ENCODE measurements around the gene GPRASP2.
"Not testable (repeated sequence)": the region's sequence is repeated elsewhere in the genome, so short reads cannot be mapped to it uniquely, and the experiment has no call there.

GPRASP2 gene

GRCh38 chrX:102712216-102712966 lies at the start of gene GPRASP2:
Gene GPRASP2 (plus strand): TSS chrX:102712448. CDS start chrX:102714870, 2,422 bp downstream.
- no peak for DNase-seq (ENCODE audit: low read depth)
- H3K4me3 ChIP-seq (ENCODE audit: low read depth, low read length): peak within 1 kb of the TSS; percentile 63
- TF ChIP-seq, protein P1, sequence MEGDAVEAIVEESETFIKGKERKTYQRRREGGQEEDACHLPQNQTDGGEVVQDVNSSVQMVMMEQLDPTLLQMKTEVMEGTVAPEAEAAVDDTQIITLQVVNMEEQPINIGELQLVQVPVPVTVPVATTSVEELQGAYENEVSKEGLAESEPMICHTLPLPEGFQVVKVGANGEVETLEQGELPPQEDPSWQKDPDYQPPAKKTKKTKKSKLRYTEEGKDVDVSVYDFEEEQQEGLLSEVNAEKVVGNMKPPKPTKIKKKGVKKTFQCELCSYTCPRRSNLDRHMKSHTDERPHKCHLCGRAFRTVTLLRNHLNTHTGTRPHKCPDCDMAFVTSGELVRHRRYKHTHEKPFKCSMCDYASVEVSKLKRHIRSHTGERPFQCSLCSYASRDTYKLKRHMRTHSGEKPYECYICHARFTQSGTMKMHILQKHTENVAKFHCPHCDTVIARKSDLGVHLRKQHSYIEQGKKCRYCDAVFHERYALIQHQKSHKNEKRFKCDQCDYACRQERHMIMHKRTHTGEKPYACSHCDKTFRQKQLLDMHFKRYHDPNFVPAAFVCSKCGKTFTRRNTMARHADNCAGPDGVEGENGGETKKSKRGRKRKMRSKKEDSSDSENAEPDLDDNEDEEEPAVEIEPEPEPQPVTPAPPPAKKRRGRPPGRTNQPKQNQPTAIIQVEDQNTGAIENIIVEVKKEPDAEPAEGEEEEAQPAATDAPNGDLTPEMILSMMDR (IDR thresholded peaks at IDR 0.05; ENCODE audit: low read depth, low read length, missing control alignments): no peak
- in situ Hi-C loops (cut with HindIII; ENCODE audit: low sequenced_read_pairs): no loop called here

DNA sequence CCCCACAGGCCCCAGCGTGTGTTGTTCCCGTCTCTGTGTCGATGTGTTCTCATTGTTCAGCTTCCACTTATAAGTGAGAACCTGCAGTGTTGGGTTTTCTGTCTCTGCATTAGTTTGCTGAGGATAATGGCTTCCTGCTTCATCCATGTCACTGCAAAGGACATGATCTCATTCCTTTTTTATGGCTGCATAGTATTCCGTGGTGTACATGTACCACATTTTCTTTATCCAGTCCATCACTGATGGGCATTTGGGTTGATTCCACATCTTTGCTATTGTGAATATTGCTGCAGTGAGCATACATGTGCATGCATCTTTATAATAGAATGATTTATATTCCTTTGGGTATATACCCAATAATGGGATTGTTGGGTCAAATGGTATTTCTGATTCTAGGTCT lies 48.4 kb upstream of the GPRASP2 start:
- in situ Hi-C loops (cut with HindIII; ENCODE audit: low sequenced_read_pairs); DNase-seq (ENCODE audit: low read depth); H3K4me3 ChIP-seq (ENCODE audit: low read depth, low read length): not testable (repeated sequence)

DNA sequence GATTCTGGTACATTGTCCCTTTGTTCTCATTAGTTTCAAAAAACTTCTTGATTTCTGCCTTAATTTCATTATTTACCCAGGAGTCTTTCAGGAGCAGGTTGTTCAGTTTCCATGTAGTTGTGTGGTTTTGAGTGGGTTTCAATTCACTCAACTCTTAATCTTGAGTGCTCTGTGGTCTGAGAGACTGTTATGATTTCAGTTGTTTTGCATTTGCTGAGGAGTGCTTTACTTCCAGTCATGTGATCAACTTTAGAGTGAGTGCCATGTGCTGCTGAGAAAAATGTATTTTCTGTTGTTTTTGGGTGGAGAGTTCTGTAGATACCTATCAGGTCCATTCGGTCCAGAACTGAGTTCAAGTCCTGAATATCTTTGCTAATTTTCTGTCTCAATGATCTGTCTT lies 45.2 kb upstream of the GPRASP2 start:
- in situ Hi-C loops (cut with HindIII; ENCODE audit: low sequenced_read_pairs); H3K4me3 ChIP-seq (ENCODE audit: low read depth, low read length); DNase-seq (ENCODE audit: low read depth): not testable (repeated sequence)

GRCh38 chrX:102669526-102669925 lies 42.7 kb upstream of the GPRASP2 start:
- TF ChIP-seq, protein P1 (IDR thresholded peaks at IDR 0.05; ENCODE audit: low read depth, low read length, missing control alignments): no peak
- DNase-seq (ENCODE audit: low read depth): no peak
- in situ Hi-C loops (cut with HindIII; ENCODE audit: low sequenced_read_pairs): no loop called here
- H3K4me3 ChIP-seq (ENCODE audit: low read depth, low read length): no peak overlapping the region

DNA sequence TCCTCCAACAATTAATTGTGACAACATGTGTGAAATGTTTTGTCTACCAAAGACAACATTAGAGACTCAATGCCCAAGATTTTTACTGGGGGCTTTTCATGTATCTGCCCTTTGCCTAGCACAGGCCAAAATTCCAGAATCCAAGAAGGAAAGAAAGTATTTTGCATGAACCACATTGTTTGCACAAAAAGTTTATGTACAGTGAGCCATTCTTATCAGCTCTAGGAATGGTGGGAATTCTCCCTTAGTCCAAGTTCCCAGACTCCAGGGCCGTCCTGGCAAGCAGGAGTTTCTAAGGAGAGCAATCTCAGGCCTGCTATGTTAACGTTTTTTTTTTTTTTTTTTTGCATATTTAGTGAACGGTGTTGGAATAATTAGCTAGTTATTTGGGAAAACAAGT lies 39.4 kb upstream of the GPRASP2 start:
- DNase-seq (ENCODE audit: low read depth): no peak
- no peak overlapping the region for H3K4me3 ChIP-seq (ENCODE audit: low read depth, low read length)
- in situ Hi-C loops (cut with HindIII; ENCODE audit: low sequenced_read_pairs): no loop called here
- TF ChIP-seq, protein P1 (IDR thresholded peaks at IDR 0.05; ENCODE audit: low read depth, low read length, missing control alignments): no peak

GRCh38 chrX:102677479-102677878 lies 34.8 kb upstream of the GPRASP2 start:
- H3K4me3 ChIP-seq (ENCODE audit: low read depth, low read length); DNase-seq (ENCODE audit: low read depth); in situ Hi-C loops (cut with HindIII; ENCODE audit: low sequenced_read_pairs): not testable (repeated sequence)

GRCh38 chrX:102684772-102685520 lies 27.3 kb upstream of the GPRASP2 start:
- TF ChIP-seq, protein P1 (IDR thresholded peaks at IDR 0.05; ENCODE audit: low read depth, low read length, missing control alignments): no peak
- no peak overlapping the region for H3K4me3 ChIP-seq (ENCODE audit: low read depth, low read length)
- DNase-seq (ENCODE audit: low read depth): no peak
- in situ Hi-C loops (cut with HindIII; ENCODE audit: low sequenced_read_pairs): no loop called here

GRCh38 chrX:102694749-102695148 lies 17.5 kb upstream of the GPRASP2 start:
- DNase-seq (ENCODE audit: low read depth): no peak
- TF ChIP-seq, protein P1 (IDR thresholded peaks at IDR 0.05; ENCODE audit: low read depth, low read length, missing control alignments): no peak
- no peak overlapping the region for H3K4me3 ChIP-seq (ENCODE audit: low read depth, low read length)
- in situ Hi-C loops (cut with HindIII; ENCODE audit: low sequenced_read_pairs): no loop called here

Measured in astrocyte of the cerebellum (primary cell).